Measurements from ENCODE around the gene TATDN2. TPM values are rescaled to one million over a fixed set of nuclear protein-coding genes. Genes with fewer than 3 reads are reported as not detected.

TATDN2 gene
- total RNA-seq, 2 experiments from 2014 or later: 55.4 to 67.4 TPM

DNA sequence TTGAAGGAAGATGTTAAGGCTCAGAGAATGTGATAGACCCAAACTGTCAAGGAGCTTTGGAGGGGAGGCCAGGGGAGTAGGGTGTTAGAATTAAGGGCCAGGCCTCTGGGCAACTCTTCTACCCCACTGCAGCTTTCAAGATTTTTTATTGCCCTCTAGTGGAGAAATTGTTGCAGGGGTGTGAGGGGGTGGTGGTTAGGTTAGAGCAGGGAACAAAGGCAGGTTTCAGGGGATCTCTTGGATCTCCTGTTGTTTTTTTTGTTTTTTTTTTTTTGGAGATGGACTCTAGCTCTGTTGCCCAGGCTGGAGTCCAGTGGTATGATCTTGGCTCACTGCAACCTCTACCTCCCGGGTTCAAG lies 74.1 kb downstream of the TATDN2 start:
- ATAC-seq (ENCODE audit: low read depth): no peak
- POLR2A ChIA-PET: no interaction called here
- Mint-ChIP-seq H3K36me3 (peaks cover 4% of the 10 kb centered on the region), H3K9me3 (no peaks in the 10 kb centered on the region), H3K4me1 (peaks cover 17% of the 10 kb centered on the region), H3K27me3 (peaks cover 17% of the 10 kb centered on the region), H3K27ac (peak overlapping the region; percentile 71), H3K4me3 (no peak overlapping the region)
- no peak for DNase-seq

DNA sequence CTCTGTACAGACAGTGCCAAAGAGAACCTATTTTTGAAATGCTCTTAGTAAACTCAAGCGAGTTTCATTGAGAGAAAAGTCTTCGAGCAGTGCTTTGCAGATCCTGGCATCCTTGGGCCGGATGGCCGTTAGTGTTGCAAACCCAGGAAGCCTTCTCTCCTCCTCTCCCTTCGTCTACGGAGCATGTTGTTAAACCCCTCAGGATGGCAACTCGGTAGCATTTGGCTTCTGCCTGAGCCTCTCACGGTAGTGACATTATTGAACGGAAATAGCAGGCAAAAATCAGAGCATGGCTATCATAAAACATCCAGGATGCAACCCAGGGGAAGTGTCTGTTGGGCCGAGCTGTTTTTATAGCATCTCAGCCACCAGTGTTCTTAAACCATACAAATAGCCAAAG lies 79.3 kb downstream of the TATDN2 start:
- H3K4me1 Mint-ChIP-seq: peaks cover 6% of the 10 kb centered on the region
- H3K27ac Mint-ChIP-seq: no peak overlapping the region
- no peak overlapping the region for H3K4me3 Mint-ChIP-seq
- DNase-seq (no peak), ATAC-seq (ENCODE audit: low read depth) (no peak)
- peaks cover 43% of the 10 kb centered on the region for H3K27me3 Mint-ChIP-seq
- H3K36me3 Mint-ChIP-seq: no peaks in the 10 kb centered on the region
- POLR2A ChIA-PET: no interaction called here
- H3K9me3 Mint-ChIP-seq: no peaks in the 10 kb centered on the region

DNA sequence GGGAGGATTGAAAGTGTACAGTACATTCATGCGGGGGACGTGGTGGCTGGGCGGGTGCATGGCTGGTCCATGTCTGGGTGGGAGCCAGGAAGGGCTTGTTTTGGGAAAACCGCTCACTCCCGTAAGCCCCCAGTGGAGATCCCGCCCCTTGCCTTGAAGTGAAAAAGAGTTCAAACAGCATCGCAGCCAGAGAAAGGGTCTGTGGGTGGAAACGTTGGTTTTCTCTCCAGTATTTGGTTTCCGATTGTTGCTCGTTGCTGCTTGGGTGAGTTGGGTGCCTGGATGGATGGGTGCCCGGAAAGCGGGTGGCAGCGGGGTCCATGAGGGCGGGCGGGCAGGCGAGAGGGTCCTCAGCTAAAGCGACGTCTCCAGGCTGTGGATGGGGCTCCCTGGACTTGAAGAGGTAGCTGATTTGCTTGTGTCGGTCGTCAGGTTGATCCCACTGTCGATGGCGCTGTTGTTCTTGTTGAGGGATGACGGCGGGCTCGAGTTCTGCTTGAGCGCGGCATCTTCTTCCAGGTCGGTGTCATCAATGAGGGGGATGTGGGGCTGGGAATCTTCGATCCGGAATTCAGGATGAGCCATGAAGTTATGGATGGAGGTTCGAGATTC lies 80.3 kb downstream of the TATDN2 start:
- DNase-seq (no peak), ATAC-seq (ENCODE audit: low read depth) (no peak)
- Mint-ChIP-seq H3K9me3 (no peaks in the 10 kb centered on the region), H3K4me3 (no peak overlapping the region), H3K4me1 (peaks cover 15% of the 10 kb centered on the region), H3K27me3 (peaks cover 43% of the 10 kb centered on the region), H3K27ac (no peak overlapping the region), H3K36me3 (no peaks in the 10 kb centered on the region)
- POLR2A ChIA-PET: no interaction called here

DNA sequence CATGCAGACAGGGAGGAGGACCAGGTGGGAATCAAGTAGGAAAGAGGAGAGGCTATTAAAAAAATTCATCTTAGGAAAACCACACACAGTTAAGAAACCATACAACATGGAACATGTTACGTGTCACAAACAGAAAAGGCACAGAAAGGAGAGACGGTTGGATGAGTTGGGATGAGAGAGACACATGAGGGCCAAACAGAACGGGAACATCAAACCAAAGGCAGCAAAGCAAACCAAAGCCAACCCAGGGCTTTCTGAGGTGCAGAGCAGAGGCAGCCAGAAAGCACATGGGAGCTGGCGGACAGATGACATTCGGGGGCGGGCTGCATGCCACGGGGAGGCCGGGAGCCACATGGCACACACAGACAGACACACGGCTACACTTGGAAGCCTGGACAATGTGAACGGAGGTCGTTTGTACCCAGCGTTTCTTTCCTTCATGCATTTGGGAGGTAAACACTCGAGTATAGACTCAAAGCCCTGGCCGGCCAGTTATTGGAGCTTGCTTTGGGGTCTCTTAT lies 81.3 kb downstream of the TATDN2 start:
- no peaks in the 10 kb centered on the region for H3K36me3 Mint-ChIP-seq
- H3K27me3 Mint-ChIP-seq: peaks cover 43% of the 10 kb centered on the region
- POLR2A ChIA-PET: no interaction called here
- no peaks in the 10 kb centered on the region for H3K9me3 Mint-ChIP-seq
- no peak overlapping the region for H3K4me3 Mint-ChIP-seq
- peaks cover 23% of the 10 kb centered on the region for H3K4me1 Mint-ChIP-seq
- ATAC-seq (ENCODE audit: low read depth): no peak
- no peak overlapping the region for H3K27ac Mint-ChIP-seq
- no peak for DNase-seq

DNA sequence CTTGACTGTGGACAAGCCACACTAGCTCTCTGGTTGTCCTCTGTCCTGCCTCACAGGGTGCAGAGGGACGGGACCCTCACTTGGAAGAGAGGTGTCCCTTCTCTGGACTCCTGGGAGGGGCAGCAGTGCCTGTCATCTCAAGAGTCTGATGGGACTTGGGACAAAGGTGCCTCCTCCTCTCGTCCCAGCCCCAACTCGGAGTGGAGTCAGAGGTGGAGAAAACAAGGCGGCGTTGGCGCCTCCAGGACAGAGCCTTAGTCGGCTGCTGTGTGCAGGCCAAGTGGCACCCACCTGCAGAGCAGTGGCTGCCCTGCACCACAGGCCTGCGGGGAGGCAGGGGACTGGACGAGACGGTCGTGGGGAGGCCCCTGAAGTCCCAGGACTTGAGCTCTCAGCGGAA lies 82.1 kb downstream of the TATDN2 start:
- Mint-ChIP-seq H3K4me1 (peaks cover 31% of the 10 kb centered on the region), H3K4me3 (no peak overlapping the region), H3K27me3 (peaks cover 42% of the 10 kb centered on the region), H3K27ac (no peak overlapping the region), H3K36me3 (no peaks in the 10 kb centered on the region), H3K9me3 (no peaks in the 10 kb centered on the region)
- ATAC-seq (ENCODE audit: low read depth) (no peak), DNase-seq (no peak)
- POLR2A ChIA-PET: no interaction called here

Small RNA genes lying within 50 kb of the gene (microRNA-seq; reads per million reads assigned to microRNA genes)
- gene MIR378B: not detected

Other genes starting within 250 kb of the TATDN2 start
- gene FANCD2, start 222.0 kb upstream of the TATDN2 start, total RNA-seq: 10 to 100 TPM; 57.9 to 78.8 TPM
- gene FANCD2OS, start 140.2 kb upstream of the TATDN2 start, total RNA-seq: not detected
- 100 to 1,000 TPM; 105 to 108 TPM for gene BRK1, start 132.8 kb upstream of the TATDN2 start, total RNA-seq
- gene VHL, start 106.7 kb upstream of the TATDN2 start, total RNA-seq: 10 to 100 TPM; 66.5 to 68.1 TPM
- 1 to 10 TPM; 3.5 to 3.7 TPM for gene IRAK2, start 83.5 kb upstream of the TATDN2 start, total RNA-seq
- under 1 TPM; 0.53 to 0.94 TPM for gene GHRL, start 44.5 kb downstream of the TATDN2 start, total RNA-seq
- gene SEC13, start 72.7 kb downstream of the TATDN2 start, total RNA-seq: 10 to 100 TPM; 71.6 to 74.2 TPM